Astrocyte (in vitro differentiated cells and primary cell): ENCODE data around the gene GNB1. TPM values are rescaled to one million over a fixed set of nuclear protein-coding genes. Genes with fewer than 3 reads are reported as not detected.
A peak's percentile ranks its signal among the peaks of the same experiment; 100 is the strongest.

Source experiments
- DNase-seq: peaks from one replicate; pipeline ENCODE4 v3.0.0-alpha.2; 2010; ENCODE audit warnings: low read depth
- FAIRE-seq: peaks from 2 replicates; lab custom pipeline; 2011; peaks lifted over from hg19 to GRCh38; lab: Jason Lieb, UNC
- H2AFZ ChIP-seq: 2 replicates; pipeline ENCODE4 v1.6.0; 2012; ENCODE audit warnings: low read depth, low read length, inconsistent platforms
- H3K27ac ChIP-seq: 2 replicates; pipeline ENCODE4 v1.5.1; 2011; ENCODE audit warnings: low read depth, low read length, inconsistent platforms
- H3K27me3 ChIP-seq: 2 replicates; pipeline ENCODE4 v1.6.0; 2011; ENCODE audit warnings: low read length, inconsistent platforms; ENCODE audit not compliant: insufficient read depth
- H3K36me3 ChIP-seq: 2 replicates; pipeline ENCODE4 v1.5.1; 2011; ENCODE audit warnings: low read length, inconsistent platforms; ENCODE audit not compliant: insufficient read depth
- H3K4me1 ChIP-seq: 2 replicates; pipeline ENCODE4 v1.5.1; 2011; ENCODE audit warnings: low read length, inconsistent platforms; ENCODE audit not compliant: insufficient read depth
- H3K4me2 ChIP-seq: 2 replicates; pipeline ENCODE4 v1.6.0; 2012; ENCODE audit warnings: low read length, inconsistent platforms
- H3K4me3 ChIP-seq: 2 replicates; pipeline ENCODE4 v1.5.1; 2011; ENCODE audit warnings: low read depth, mild to moderate bottlenecking, low read length, inconsistent platforms; ENCODE audit not compliant: insufficient read depth
- H3K79me2 ChIP-seq: 2 replicates; pipeline ENCODE4 v1.6.0; 2012; ENCODE audit warnings: mild to moderate bottlenecking, low read length, inconsistent platforms; ENCODE audit not compliant: insufficient read depth
- H3K9ac ChIP-seq: 2 replicates; pipeline ENCODE4 v1.6.0; 2012; ENCODE audit warnings: mild to moderate bottlenecking, low read length, inconsistent platforms
- H3K9me3 ChIP-seq: 2 replicates; pipeline ENCODE4 v1.5.1; 2012; ENCODE audit warnings: low read depth, mild to moderate bottlenecking, low read length, inconsistent platforms; ENCODE audit not compliant: insufficient read depth
- H4K20me1 ChIP-seq: 2 replicates; pipeline ENCODE4 v1.6.0; 2012; ENCODE audit warnings: low read length, inconsistent platforms; ENCODE audit not compliant: insufficient read depth
- H3K27ac Mint-ChIP-seq: one replicate; pipeline ENCODE4 v1.8.0; 2021; ENCODE audit warnings: mild to moderate bottlenecking, mixed read lengths; ENCODE audit not compliant: unreplicated experiment
- H3K27me3 Mint-ChIP-seq: one replicate; pipeline ENCODE4 v1.8.0; 2021; ENCODE audit warnings: low read depth, mixed read lengths; ENCODE audit not compliant: unreplicated experiment
- H3K36me3 Mint-ChIP-seq: one replicate; pipeline ENCODE4 v1.8.0; 2021; ENCODE audit warnings: low read depth, mixed read lengths; ENCODE audit not compliant: unreplicated experiment
- H3K4me1 Mint-ChIP-seq: one replicate; pipeline ENCODE4 v1.8.0; 2021; ENCODE audit warnings: low read depth, mixed read lengths; ENCODE audit not compliant: unreplicated experiment
- H3K4me3 Mint-ChIP-seq: one replicate; pipeline ENCODE4 v1.8.0; 2021; ENCODE audit warnings: mild to moderate bottlenecking, moderate library complexity, mixed read lengths; ENCODE audit not compliant: unreplicated experiment
- H3K9me3 Mint-ChIP-seq: one replicate; pipeline ENCODE4 v1.8.0; 2021; ENCODE audit warnings: mild to moderate bottlenecking, mixed read lengths; ENCODE audit not compliant: unreplicated experiment
- EZH2 ChIP-seq: IDR thresholded peaks from 2 replicates; pipeline ENCODE4 v1.6.1; 2012; ENCODE audit warnings: mild to moderate bottlenecking, low read length, inconsistent platforms; ENCODE audit not compliant: insufficient read depth
- total RNA-seq: library from RNA; stranded (reverse); gene quantifications from 2 replicates; pipeline ENCODE4 v1.2.1, GENCODE V29; 2021
- TF ChIP-seq, protein P1 (sequence below): IDR thresholded peaks from 2 replicates; pipeline ENCODE4 v1.5.1; 2011; ENCODE audit warnings: low read depth, mild to moderate bottlenecking, inconsistent platforms, low read length, moderate library complexity; ENCODE audit not compliant: insufficient read depth

The GNB1 gene
- total RNA-seq, 1 donor from 2014 or later = 602 TPM

DNA sequence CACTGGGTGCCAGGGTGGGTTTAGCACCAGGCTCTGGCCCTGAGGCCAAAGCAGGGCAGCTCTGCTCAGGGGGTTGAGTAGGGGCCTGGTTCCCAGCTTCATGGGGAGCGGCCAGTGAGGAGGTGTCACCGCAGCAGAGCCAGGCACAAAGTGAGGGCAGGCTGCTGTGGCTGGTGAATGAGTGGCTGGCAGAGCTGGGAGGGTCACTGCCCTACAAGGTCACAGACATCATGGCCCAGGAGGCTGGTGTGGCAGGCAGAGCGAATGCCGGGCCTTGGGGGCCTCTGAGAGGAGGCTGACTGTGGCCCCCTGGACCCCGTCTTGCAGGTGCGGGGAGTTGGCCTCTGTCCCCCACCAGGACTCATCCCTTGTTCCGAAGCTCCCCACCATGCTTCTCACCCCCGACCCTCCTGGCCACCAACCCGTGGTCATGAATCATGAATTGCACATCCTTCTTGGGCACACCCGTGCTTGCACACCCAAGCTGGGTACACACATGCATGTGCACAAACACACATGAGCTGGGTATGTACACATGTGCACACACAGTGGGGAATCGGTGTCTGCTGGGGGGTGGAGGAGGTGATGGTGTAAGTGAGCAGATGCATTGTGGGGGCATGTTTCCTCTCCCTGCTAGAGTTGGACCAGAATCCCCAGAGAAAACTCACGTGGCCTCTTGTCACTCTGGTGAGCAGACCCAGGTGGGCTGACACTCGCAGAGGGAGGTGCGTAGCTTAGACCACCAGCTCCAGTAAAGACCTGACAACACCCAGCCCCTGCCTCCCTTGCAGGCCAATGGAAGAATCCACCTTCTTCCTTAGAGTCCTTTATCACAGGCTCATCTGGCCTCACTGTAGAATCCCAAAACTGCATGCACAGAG, 4.8 kb upstream of the GNB1 start:
- Histone ChIP-seq H3K4me3 (no peak overlapping the region), H2AFZ (no peak overlapping the region), H3K4me2 (no peak overlapping the region), H3K9me3 (no peaks in the 10 kb centered on the region), H3K4me1 (peaks cover 10% of the 10 kb centered on the region), H3K9ac (no peak overlapping the region), H3K79me2 (peaks cover 14% of the 10 kb centered on the region), H3K27ac (no peak overlapping the region), H4K20me1 (peaks cover 6% of the 10 kb centered on the region), H3K27me3 (no peaks in the 10 kb centered on the region), H3K36me3 (no peaks in the 10 kb centered on the region)
- peaks cover 2% of the 10 kb centered on the region for H3K36me3 Mint-ChIP-seq
- no peak for TF ChIP-seq EZH2
- TF ChIP-seq, protein P1, sequence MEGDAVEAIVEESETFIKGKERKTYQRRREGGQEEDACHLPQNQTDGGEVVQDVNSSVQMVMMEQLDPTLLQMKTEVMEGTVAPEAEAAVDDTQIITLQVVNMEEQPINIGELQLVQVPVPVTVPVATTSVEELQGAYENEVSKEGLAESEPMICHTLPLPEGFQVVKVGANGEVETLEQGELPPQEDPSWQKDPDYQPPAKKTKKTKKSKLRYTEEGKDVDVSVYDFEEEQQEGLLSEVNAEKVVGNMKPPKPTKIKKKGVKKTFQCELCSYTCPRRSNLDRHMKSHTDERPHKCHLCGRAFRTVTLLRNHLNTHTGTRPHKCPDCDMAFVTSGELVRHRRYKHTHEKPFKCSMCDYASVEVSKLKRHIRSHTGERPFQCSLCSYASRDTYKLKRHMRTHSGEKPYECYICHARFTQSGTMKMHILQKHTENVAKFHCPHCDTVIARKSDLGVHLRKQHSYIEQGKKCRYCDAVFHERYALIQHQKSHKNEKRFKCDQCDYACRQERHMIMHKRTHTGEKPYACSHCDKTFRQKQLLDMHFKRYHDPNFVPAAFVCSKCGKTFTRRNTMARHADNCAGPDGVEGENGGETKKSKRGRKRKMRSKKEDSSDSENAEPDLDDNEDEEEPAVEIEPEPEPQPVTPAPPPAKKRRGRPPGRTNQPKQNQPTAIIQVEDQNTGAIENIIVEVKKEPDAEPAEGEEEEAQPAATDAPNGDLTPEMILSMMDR = no peak
- peaks cover 3% of the 10 kb centered on the region for H3K27me3 Mint-ChIP-seq
- DNase-seq = no peak
- H3K4me3 Mint-ChIP-seq = no peak overlapping the region
- FAIRE-seq = no peak
- no peaks in the 10 kb centered on the region for H3K9me3 Mint-ChIP-seq
- H3K4me1 Mint-ChIP-seq = peaks cover 16% of the 10 kb centered on the region
- no peak overlapping the region for H3K27ac Mint-ChIP-seq

DNA sequence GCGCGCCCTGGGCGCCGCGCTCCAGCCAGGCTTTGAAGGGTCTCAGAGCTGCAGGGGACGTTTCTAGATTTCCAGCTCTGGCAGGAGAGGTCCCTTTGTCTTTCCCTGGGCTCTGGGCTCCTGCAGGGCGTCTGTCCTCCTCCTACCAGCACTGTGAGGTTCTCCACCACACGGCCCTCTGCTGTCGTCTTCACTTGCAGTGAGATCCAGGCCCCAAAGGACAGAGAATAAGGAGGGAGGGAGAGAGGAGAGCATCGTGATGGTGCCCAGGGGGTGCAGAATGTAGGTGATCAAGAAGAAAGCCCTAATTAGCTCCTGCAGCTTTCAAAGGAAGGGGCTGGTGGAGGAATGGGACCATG, 4.2 kb upstream of the GNB1 start:
- H3K27me3 ChIP-seq = no peaks in the 10 kb centered on the region
- no peak overlapping the region for H3K9ac ChIP-seq
- peaks cover 10% of the 10 kb centered on the region for H3K4me1 ChIP-seq
- TF ChIP-seq, protein P1 = no peak
- TF ChIP-seq EZH2 = no peak
- Mint-ChIP-seq H3K4me3 (no peak overlapping the region), H3K4me1 (peaks cover 16% of the 10 kb centered on the region), H3K27me3 (peaks cover 3% of the 10 kb centered on the region), H3K36me3 (peaks cover 2% of the 10 kb centered on the region), H3K9me3 (no peaks in the 10 kb centered on the region), H3K27ac (no peak overlapping the region)
- H2AFZ ChIP-seq = no peak overlapping the region
- peaks cover 6% of the 10 kb centered on the region for H4K20me1 ChIP-seq
- H3K9me3 ChIP-seq = no peaks in the 10 kb centered on the region
- peak overlapping the region; percentile 15 for H3K4me2 ChIP-seq
- FAIRE-seq (no peak), DNase-seq (no peak)
- no peak overlapping the region for H3K27ac ChIP-seq
- H3K79me2 ChIP-seq = peaks cover 17% of the 10 kb centered on the region
- no peaks in the 10 kb centered on the region for H3K36me3 ChIP-seq
- H3K4me3 ChIP-seq = no peak overlapping the region
